DOHH2 (cell line): ENCODE results near the gene GAB2.
"Not testable (repeated sequence)": the region's sequence is repeated elsewhere in the genome, so short reads cannot be mapped to it uniquely, and the experiment has no call there.

Source experiments
- H3F3A ChIP-seq: fragments of 200-600 bp; sonication (generic), shearing (Covaris generic); 2 replicates; pipeline ENCODE4 v1.6.0; 2016; ENCODE audit warnings: antibody characterized with exemption, mild to moderate bottlenecking; ENCODE audit not compliant: control insufficient read depth, insufficient read depth
- H3K27ac ChIP-seq: fragments of 200-600 bp; sonication (generic); 2 replicates; pipeline ENCODE4 v1.5.1; 2014; ENCODE audit warnings: low read depth, mild to moderate bottlenecking, low read length, moderate library complexity
- H3K27me3 ChIP-seq: fragments of 200-600 bp; sonication (generic); 2 replicates; pipeline ENCODE4 v1.6.1; 2014; ENCODE audit warnings: mild to moderate bottlenecking, low read length, mixed read lengths; ENCODE audit not compliant: control insufficient read depth
- H3K36me3 ChIP-seq: fragments of 200-600 bp; sonication (generic); 2 replicates; pipeline ENCODE4 v1.6.1; 2014; ENCODE audit warnings: mild to moderate bottlenecking, low read length, moderate library complexity, mixed read lengths; ENCODE audit not compliant: control insufficient read depth
- H3K4me1 ChIP-seq: fragments of 200-600 bp; sonication (generic); 2 replicates; pipeline ENCODE4 v1.6.1; 2014; ENCODE audit warnings: mild to moderate bottlenecking, low read length, mixed read lengths; ENCODE audit not compliant: control insufficient read depth
- H3K4me2 ChIP-seq: fragments of 200-600 bp; sonication (generic); 2 replicates; pipeline ENCODE4 v1.6.0; 2014; ENCODE audit warnings: mild to moderate bottlenecking, low read length, moderate library complexity
- H3K4me3 ChIP-seq: fragments of 200-600 bp; sonication (generic); 2 replicates; pipeline ENCODE4 v1.5.1; 2014; ENCODE audit warnings: mild to moderate bottlenecking, low read length, mixed read lengths
- H3K79me2 ChIP-seq: fragments of 200-600 bp; sonication (generic); 2 replicates; pipeline ENCODE4 v1.6.1; 2014; ENCODE audit warnings: mild to moderate bottlenecking, low read length, mixed read lengths; ENCODE audit not compliant: control insufficient read depth
- H3K9me2 ChIP-seq: fragments of 200-600 bp; sonication (generic); replicated peaks from 2 replicates; pipeline ENCODE4 v1.6.1; 2014; ENCODE audit warnings: mild to moderate bottlenecking, low read length, mixed read lengths; ENCODE audit not compliant: control insufficient read depth
- H3K9me3 ChIP-seq: fragments of 200-600 bp; sonication (generic); 2 replicates; pipeline ENCODE4 v1.6.1; 2014; ENCODE audit warnings: antibody characterized with exemption, low read length, mixed read lengths; ENCODE audit not compliant: control insufficient read depth, insufficient read depth
- H4K20me1 ChIP-seq: fragments of 200-600 bp; sonication (generic); 2 replicates; pipeline ENCODE4 v1.6.0; 2014; ENCODE audit warnings: low read depth, mild to moderate bottlenecking, antibody characterized with exemption, low read length, moderate library complexity; ENCODE audit not compliant: control insufficient read depth, insufficient read depth
- EZH2phosphoT487 ChIP-seq: fragments of 200-600 bp; sonication (generic); IDR thresholded peaks from 2 replicates; pipeline ENCODE4 v1.6.1; 2017; ENCODE audit warnings: borderline replicate concordance, mild to moderate bottlenecking, antibody characterized with exemption, low read length, moderate library complexity, mixed read lengths
- TF ChIP-seq, protein P1 (sequence below): fragments of 200-600 bp; sonication (generic); IDR thresholded peaks from one replicate; pipeline ENCODE4 v1.5.1; 2014; ENCODE audit warnings: antibody characterized with exemption, mild to moderate bottlenecking, low read depth, low read length; ENCODE audit not compliant: poor library complexity, severe bottlenecking

The GAB2 gene

DNA sequence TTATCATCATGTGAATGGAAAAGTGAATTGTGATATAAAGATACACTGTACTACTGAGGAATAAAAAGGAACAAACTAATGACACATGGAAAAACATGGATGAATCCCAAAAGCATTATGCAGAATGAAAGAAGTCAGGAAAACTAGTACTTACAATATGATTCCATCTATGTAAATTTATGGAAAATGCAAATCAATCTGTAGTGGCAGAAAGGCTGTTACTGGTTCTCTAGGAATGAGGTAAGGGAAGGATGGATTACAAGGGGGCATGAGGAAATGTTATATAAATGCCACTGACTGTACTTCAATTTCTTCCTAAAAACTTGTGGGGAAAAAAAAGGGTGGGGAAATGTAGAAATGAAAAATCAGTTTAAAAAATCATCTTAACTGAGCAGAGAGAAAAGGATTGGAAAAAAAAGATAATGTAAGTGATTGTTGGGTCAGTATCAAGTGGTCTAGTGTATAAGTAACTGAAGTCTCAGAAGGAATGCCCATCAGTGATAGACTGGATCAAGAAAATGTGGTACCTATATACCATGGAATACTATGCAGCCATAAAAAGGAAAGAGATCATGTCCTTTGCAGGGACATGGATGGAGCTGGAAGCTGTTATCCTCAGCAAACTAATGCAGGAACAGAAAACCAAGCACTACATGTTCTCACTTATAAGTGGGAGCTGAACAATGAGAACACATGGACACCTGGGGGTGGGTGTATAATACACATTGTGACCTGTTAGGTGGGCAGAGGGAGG, 180.2 kb downstream of the GAB2 start:
- TF ChIP-seq, protein P1, sequence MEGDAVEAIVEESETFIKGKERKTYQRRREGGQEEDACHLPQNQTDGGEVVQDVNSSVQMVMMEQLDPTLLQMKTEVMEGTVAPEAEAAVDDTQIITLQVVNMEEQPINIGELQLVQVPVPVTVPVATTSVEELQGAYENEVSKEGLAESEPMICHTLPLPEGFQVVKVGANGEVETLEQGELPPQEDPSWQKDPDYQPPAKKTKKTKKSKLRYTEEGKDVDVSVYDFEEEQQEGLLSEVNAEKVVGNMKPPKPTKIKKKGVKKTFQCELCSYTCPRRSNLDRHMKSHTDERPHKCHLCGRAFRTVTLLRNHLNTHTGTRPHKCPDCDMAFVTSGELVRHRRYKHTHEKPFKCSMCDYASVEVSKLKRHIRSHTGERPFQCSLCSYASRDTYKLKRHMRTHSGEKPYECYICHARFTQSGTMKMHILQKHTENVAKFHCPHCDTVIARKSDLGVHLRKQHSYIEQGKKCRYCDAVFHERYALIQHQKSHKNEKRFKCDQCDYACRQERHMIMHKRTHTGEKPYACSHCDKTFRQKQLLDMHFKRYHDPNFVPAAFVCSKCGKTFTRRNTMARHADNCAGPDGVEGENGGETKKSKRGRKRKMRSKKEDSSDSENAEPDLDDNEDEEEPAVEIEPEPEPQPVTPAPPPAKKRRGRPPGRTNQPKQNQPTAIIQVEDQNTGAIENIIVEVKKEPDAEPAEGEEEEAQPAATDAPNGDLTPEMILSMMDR, result no peak
- TF ChIP-seq EZH2phosphoT487, result no peak
- Histone ChIP-seq H3K79me2 (no peaks in the 10 kb centered on the region), H3F3A (no peaks in the 10 kb centered on the region), H3K4me2 (no peak overlapping the region), H3K4me1 (no peaks in the 10 kb centered on the region), H3K9me3 (peaks cover 8% of the 10 kb centered on the region; the same call in 1 of the 2 replicates), H4K20me1 (no peaks in the 10 kb centered on the region), H3K4me3 (no peak overlapping the region), H3K9me2 (no peaks in the 10 kb centered on the region), H3K36me3 (no peaks in the 10 kb centered on the region), H3K27me3 (peaks cover 3% of the 10 kb centered on the region; the same call in 1 of the 2 replicates), H3K27ac (no peak overlapping the region)

DNA sequence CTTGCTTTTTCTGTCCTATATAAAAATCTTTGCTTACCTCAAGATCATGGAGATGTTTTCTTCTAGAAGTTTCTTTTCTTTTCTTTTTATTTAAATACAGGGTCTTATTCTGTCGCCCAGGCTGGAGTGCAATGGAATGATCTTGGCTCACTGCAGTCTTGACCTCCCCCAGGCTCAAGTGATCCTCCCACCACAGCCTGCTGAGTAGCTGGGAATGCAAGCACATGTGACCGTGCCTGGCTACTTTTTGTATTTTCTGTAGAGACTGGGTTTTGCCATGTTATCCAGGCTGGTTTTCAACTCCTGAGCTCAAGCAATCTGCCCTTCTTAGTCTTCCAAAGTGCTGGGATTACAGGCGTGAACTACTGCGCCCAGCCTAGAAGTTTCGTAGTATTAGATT, 183.6 kb downstream of the GAB2 start:
- Histone ChIP-seq H3K9me3 (no peaks in the 10 kb centered on the region), H3K27me3 (peaks cover 3% of the 10 kb centered on the region; the same call in 1 of the 2 replicates), H3K4me3 (no peak overlapping the region), H3K27ac (no peak overlapping the region), H3K4me1 (no peaks in the 10 kb centered on the region), H3K4me2 (no peak overlapping the region), H3K9me2 (no peaks in the 10 kb centered on the region), H3F3A (no peaks in the 10 kb centered on the region), H3K79me2 (no peaks in the 10 kb centered on the region), H3K36me3 (no peaks in the 10 kb centered on the region), H4K20me1 (no peaks in the 10 kb centered on the region)
- no peak for TF ChIP-seq EZH2phosphoT487
- TF ChIP-seq, protein P1, result no peak

DNA sequence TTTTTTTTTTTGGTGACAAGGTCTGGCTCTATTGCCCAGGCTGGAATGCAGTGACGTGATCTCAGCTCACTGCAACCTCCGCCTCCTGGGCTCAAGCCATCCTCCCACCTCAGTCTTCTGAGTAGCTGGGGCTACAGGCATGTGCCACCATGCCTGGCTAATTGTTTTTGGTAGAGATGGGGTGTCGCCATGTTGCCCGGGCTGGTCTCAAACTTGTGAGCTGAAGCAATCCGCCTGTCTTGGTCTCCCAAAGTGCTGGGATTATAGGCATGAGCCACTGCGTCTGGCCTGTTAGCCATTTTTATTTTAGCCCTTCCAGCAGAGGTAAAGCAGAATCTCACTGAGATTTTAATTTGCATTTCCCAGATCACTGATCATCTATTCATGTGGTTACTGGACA, 184.6 kb downstream of the GAB2 start:
- not testable (repeated sequence) for H3K36me3 ChIP-seq, H3K4me2 ChIP-seq, H3K27me3 ChIP-seq, H3K4me3 ChIP-seq, H3K27ac ChIP-seq, H4K20me1 ChIP-seq, H3K79me2 ChIP-seq, H3K9me2 ChIP-seq, H3K4me1 ChIP-seq, H3F3A ChIP-seq, H3K9me3 ChIP-seq

DNA sequence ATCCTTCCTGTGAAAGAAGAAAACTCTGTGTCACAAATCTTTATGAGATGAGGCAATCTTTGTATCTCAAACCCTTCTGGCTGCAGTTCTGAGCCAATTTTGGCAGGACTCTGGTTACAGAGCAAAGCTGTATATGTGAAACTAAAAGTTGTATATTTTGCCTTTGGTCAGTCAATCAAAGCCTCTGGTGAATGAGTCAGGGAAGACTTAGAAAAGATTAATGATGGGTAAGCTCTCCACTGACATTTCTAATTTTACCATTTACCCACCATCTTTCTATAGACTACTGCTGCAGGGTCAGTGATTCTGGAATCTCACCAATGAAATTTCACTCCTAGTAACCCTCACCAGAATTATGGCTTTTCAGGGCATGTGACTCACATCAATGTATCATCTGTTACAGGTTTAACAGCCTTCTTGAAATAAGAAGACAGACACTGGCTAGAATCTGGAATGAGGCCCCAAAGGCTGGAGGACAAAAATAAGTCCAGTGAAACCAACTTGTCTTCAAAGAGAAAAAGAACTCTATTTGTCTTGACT, 185.6 kb downstream of the GAB2 start:
- Histone ChIP-seq H3K27ac (no peak overlapping the region), H3K27me3 (0 out of 2 replicates have a peak, but pooled peaks cover 3% of the 10 kb centered on the region), H3K4me3 (no peak overlapping the region), H4K20me1 (no peaks in the 10 kb centered on the region), H3K9me2 (no peaks in the 10 kb centered on the region), H3K79me2 (no peaks in the 10 kb centered on the region), H3K9me3 (no peaks in the 10 kb centered on the region), H3F3A (no peaks in the 10 kb centered on the region), H3K36me3 (no peaks in the 10 kb centered on the region), H3K4me2 (no peak overlapping the region), H3K4me1 (peaks cover 18% of the 10 kb centered on the region)
- TF ChIP-seq, protein P1, result no peak
- TF ChIP-seq EZH2phosphoT487, result no peak
